B cell (primary cell): ENCODE data around the gene GALNT7. TPM values are rescaled to one million over a fixed set of nuclear protein-coding genes. Genes with fewer than 3 reads are reported as not detected.

Experiments used
- ATAC-seq: fragments of 200-7000 bp; cut with Tn5 transposase; one replicate; pipeline ENCODE4 v1.10.0; 2021; ENCODE audit warnings: low read depth, mild to moderate bottlenecking, moderate number of reproducible peaks, moderate library complexity
- CTCF ChIA-PET: fragments of 350-600 bp; sonication (Branson Sonifier 250); formaldehyde crosslinking; loops from one replicate; lab custom pipeline; 2021; ENCODE audit warnings: antibody characterized with exemption, inconsistent platforms; lab: Charles Lee
- POLR2A ChIA-PET: fragments of 350-600 bp; sonication (Branson Sonifier 250); formaldehyde crosslinking; loops from one replicate; lab custom pipeline; 2021; ENCODE audit warnings: antibody characterized with exemption; lab: Charles Lee
- DNase-seq: peaks from one replicate; pipeline ENCODE4 v3.0.0; 2013
- H2AFZ ChIP-seq: 2 replicates; pipeline ENCODE4 v1.6.1; 2012; ENCODE audit warnings: mild to moderate bottlenecking, low read depth, low read length; ENCODE audit not compliant: insufficient read depth, poor library complexity, severe bottlenecking
- H3K27ac ChIP-seq, 2 donors: 1 replicate in 1 of 2; 2 replicates in 1 of 2; pipeline ENCODE4 v1.5.1; 2012 to 2013; ENCODE audit warnings: low read length in 2 of 2, mild to moderate bottlenecking in 2 of 2, moderate library complexity in 1 of 2
- H3K27me3 ChIP-seq, 4 experiments: fragments of 200-600 bp in 1 of 4; sonication (generic) in 1 of 4; replicated peaks in 1 of 4; 1 replicate in 2 of 4; 2 replicates in 2 of 4; pipeline versions ENCODE4 v1.6.1 to v1.7.0; 2013 to 2016; ENCODE audit warnings: low read length in 3 of 4, mild to moderate bottlenecking in 2 of 4, mixed read lengths in 1 of 4, moderate library complexity in 1 of 4; ENCODE audit not compliant: insufficient read depth in 4 of 4, control insufficient read depth in 3 of 4; ENCODE audit errors: control extremely low read depth in 1 of 4
- H3K36me3 ChIP-seq, 2 experiments: replicated peaks in 1 of 2; 1 replicate in 1 of 2; 2 replicates in 1 of 2; pipeline versions ENCODE4 v1.6.1 to v1.7.1; 2013; ENCODE audit warnings: low read length in 1 of 2; ENCODE audit not compliant: insufficient read depth in 2 of 2, control insufficient read depth in 1 of 2; ENCODE audit errors: control extremely low read depth in 1 of 2, extremely low read depth in 1 of 2
- H3K4me1 ChIP-seq, 2 donors: fragments of 200-600 bp in 1 of 2; sonication (generic) in 1 of 2; 1 replicate in 1 of 2; 2 replicates in 1 of 2; pipeline versions ENCODE4 v1.5.1 to v1.6.1; 2013 to 2017; ENCODE audit warnings: low read length in 2 of 2; ENCODE audit not compliant: control insufficient read depth in 2 of 2, insufficient read depth in 2 of 2
- H3K4me2 ChIP-seq: replicated peaks from 2 replicates; pipeline ENCODE3; 2012; ENCODE audit warnings: mild to moderate bottlenecking, low read depth, low read length; ENCODE audit not compliant: poor library complexity, severe bottlenecking
- H3K4me3 ChIP-seq, 5 experiments: fragments of 200-600 bp in 1 of 5; sonication (generic) in 1 of 5; 1 replicate in 3 of 5; 2 replicates in 2 of 5; pipeline versions ENCODE4 v1.5.1 to v1.7.0; 2011 to 2016; ENCODE audit warnings: low read length in 4 of 5, mild to moderate bottlenecking in 4 of 5, low read depth in 2 of 5, control low read depth in 1 of 5, moderate library complexity in 1 of 5; ENCODE audit not compliant: insufficient read depth in 1 of 5; ENCODE audit errors: control extremely low read depth in 1 of 5, extremely low read depth in 1 of 5
- H3K79me2 ChIP-seq: fragments of 200-600 bp; sonication (generic); one replicate; pipeline ENCODE4 v1.6.0; 2016; ENCODE audit warnings: low read length; ENCODE audit not compliant: control insufficient read depth, insufficient read depth
- H3K9ac ChIP-seq: fragments of 200-600 bp; sonication (generic); 2 replicates; pipeline ENCODE4 v1.6.1; 2017; ENCODE audit warnings: mild to moderate bottlenecking, low read length, moderate library complexity
- H3K9me3 ChIP-seq, 3 donors: one replicate each; pipeline versions ENCODE4 v1.6.1 to v1.7.1; 2013; ENCODE audit warnings: low read length in 2 of 3; ENCODE audit not compliant: control insufficient read depth in 2 of 3, insufficient read depth in 1 of 3; ENCODE audit errors: control extremely low read depth in 1 of 3
- H4K20me1 ChIP-seq: 2 replicates; pipeline ENCODE4 v1.6.0; 2012; ENCODE audit warnings: mild to moderate bottlenecking, low read length; ENCODE audit not compliant: insufficient read depth, control insufficient read depth, poor library complexity, severe bottlenecking
- H3K27ac Mint-ChIP-seq: one replicate; pipeline ENCODE4 v1.8.0; 2021; ENCODE audit warnings: mixed read lengths
- H3K27me3 Mint-ChIP-seq: one replicate; pipeline ENCODE4 v1.8.0; 2021; ENCODE audit warnings: mixed read lengths
- H3K4me1 Mint-ChIP-seq: one replicate; pipeline ENCODE4 v1.8.0; 2021; ENCODE audit warnings: mixed read lengths
- H3K4me3 Mint-ChIP-seq: one replicate; pipeline ENCODE4 v1.8.0; 2021; ENCODE audit warnings: mixed read lengths
- H3K9me3 Mint-ChIP-seq: one replicate; pipeline ENCODE4 v1.8.0; 2022; ENCODE audit warnings: mixed read lengths; ENCODE audit not compliant: insufficient read depth
- CTCF ChIP-seq: fragments of 200-600 bp; IDR thresholded peaks from one replicate; pipeline ENCODE4 v1.8.0; 2022; ENCODE audit warnings: antibody characterized with exemption, mild to moderate bottlenecking
- EZH2 ChIP-seq: IDR thresholded peaks from 2 replicates; pipeline ENCODE4 v1.6.1; 2012; ENCODE audit warnings: borderline replicate concordance, low read depth, mild to moderate bottlenecking, moderate library complexity, low read length; ENCODE audit not compliant: insufficient read depth, poor library complexity, severe bottlenecking
- WGBS: methylation state at CpG from one replicate; pipeline ENCODE4 v1.1.5; 2013; ENCODE audit warnings: missing lambda C conversion rate; ENCODE audit not compliant: insufficient coverage; 5-methylcytosine and 5-hydroxymethylcytosine counted together
- intact Hi-C: fragments of 100-400 bp; cut with micrococcal nuclease; formaldehyde crosslinking; loops from one replicate; pipeline ENCODE4 v1.10.0; 2022
- polyA plus RNA-seq: library from polyadenylated mRNA; depleted of rRNA; stranded (reverse); fragments of >200 nt; gene quantifications from 2 replicates; pipeline ENCODE4 v1.2.3, GENCODE V29; 2012
- total RNA-seq, 2 donors: library from RNA; stranded (reverse); fragments of 120-200 nt in 1 of 2; gene quantifications; 1 replicate in 1 of 2; 2 replicates in 1 of 2; pipeline versions ENCODE4 v1.2.3 to v1.2.4, GENCODE V29; 2013 to 2022

The GALNT7 gene
- total and polyA plus RNA-seq, 2 donors (not counting 1 experiment from before 2014, with no cell fraction given), result 5.8 to 23.7 TPM

- Histone ChIP-seq H3K9ac (no peak overlapping the region), H3K4me1 (no peaks in the 10 kb centered on the region), H4K20me1 (no peaks in the 10 kb centered on the region), H3K4me2 (no peak overlapping the region), H3K9me3 (no peaks in the 10 kb centered on the region), H3K4me3 (no peak overlapping the region), H2AFZ (no peak overlapping the region), H3K27me3 (no peaks in the 10 kb centered on the region), H3K27ac (no peak overlapping the region), H3K36me3 (no peaks in the 10 kb centered on the region), H3K79me2 (no peaks in the 10 kb centered on the region)
- ChIA-PET POLR2A (no interaction called here), CTCF (no interaction called here)
- H3K4me3 Mint-ChIP-seq, result no peak overlapping the region
- no peak overlapping the region for H3K27ac Mint-ChIP-seq
- no peaks in the 10 kb centered on the region for H3K9me3 Mint-ChIP-seq
- no peak for TF ChIP-seq EZH2
- no peak for TF ChIP-seq CTCF
- ATAC-seq, result no peak
- H3K27me3 Mint-ChIP-seq, result no peaks in the 10 kb centered on the region
- no peak for DNase-seq
- 100% methylated on average over 2 of the region's 2 CpGs for WGBS
- intact Hi-C loops, result no loop called here
- H3K4me1 Mint-ChIP-seq, result no peaks in the 10 kb centered on the region
Measured at GRCh38 chr4:173151496-173151895, 17.1 kb upstream of the GALNT7 start.

- DNase-seq (no peak), ATAC-seq (no peak)
- H3K27me3 ChIP-seq, result no peaks in the 10 kb centered on the region
- H3K4me3 ChIP-seq, result no peak overlapping the region
- TF ChIP-seq EZH2, result no peak
- TF ChIP-seq CTCF, result no peak
- H4K20me1 ChIP-seq, result no peaks in the 10 kb centered on the region
- no peaks in the 10 kb centered on the region for H3K36me3 ChIP-seq
- no peaks in the 10 kb centered on the region for H3K9me3 Mint-ChIP-seq
- H3K27me3 Mint-ChIP-seq, result no peaks in the 10 kb centered on the region
- POLR2A ChIA-PET, result no interaction called here
- H2AFZ ChIP-seq, result no peak overlapping the region
- intact Hi-C loops, result no loop called here
- H3K9me3 ChIP-seq, result no peaks in the 10 kb centered on the region
- H3K27ac ChIP-seq, result no peak overlapping the region
- no peak overlapping the region for H3K4me3 Mint-ChIP-seq
- H3K27ac Mint-ChIP-seq, result no peak overlapping the region
- WGBS, result 96% methylated on average over 3 of the region's 6 CpGs
- no peak overlapping the region for H3K9ac ChIP-seq
- H3K4me1 ChIP-seq, result no peaks in the 10 kb centered on the region
- CTCF ChIA-PET, result interaction anchor here (0.8 kb wide), 1 partner anchor 138 kb away, joined by 3 read pairs; no protein-coding TSS in a partner anchor
- no peaks in the 10 kb centered on the region for H3K4me1 Mint-ChIP-seq
- H3K79me2 ChIP-seq, result no peaks in the 10 kb centered on the region
- H3K4me2 ChIP-seq, result no peak overlapping the region
Measured at GRCh38 chr4:173152104-173152503, 16.5 kb upstream of the GALNT7 start.
